Amygdala (tissue), 56 donors: Measurements from ENCODE around the gene VWF.
"Not testable (repeated sequence)": the region's sequence is repeated elsewhere in the genome, so short reads cannot be mapped to it uniquely, and the experiment has no call there.

Experiments used
- DNase-seq, 56 donors: peaks; one replicate each; lab custom pipeline; 2025; lab: John Stamatoyannopoulos, UW

VWF gene

DNA sequence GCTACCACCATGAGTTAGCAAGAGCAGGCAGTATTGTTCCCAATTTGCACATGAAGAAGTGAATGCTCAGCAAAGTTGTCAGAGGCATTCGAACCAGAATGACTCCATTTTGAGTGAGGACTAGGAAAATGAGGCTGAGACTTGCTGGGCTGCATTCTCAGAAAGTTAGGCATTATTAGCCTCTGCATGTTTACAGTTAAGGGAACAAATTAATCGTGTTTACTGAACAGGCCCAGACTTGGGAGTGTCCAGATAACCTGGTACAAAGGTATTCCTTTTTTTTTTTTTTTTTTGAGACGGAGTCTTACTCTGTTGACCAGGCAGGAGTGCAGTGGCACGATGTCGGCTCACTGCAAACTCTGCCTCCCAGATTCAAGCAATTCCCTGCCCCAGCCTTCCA is 22.5 kb upstream of the VWF start:
- DNase-seq: no peak

GRCh38 chr12:6146509-6146908 is 22.0 kb upstream of the VWF start:
- DNase-seq: no peak

- DNase-seq: no peak
Measured at GRCh38 chr12:6145564-6145963, 21.1 kb upstream of the VWF start.

DNA sequence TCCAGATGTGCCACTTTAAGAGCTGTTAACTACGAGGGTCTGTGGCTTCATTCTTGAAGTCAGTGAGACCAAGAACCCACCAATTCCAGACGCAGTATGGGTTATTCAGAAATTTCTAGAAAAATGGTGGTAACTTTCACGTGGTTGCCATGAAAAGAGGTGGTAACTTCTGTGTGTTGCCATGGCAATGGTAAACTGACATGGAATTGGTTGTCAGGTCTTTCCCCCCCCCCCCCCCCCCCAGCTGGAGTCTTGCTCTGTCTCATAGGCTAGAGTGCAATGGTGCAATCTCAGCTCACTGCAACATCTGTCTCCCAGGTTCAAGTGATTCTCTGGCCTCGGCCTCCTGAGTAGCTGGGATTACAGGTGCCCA is 18.8 kb upstream of the VWF start:
- DNase-seq: no peak

GRCh38 chr12:6142368-6143302 is 18.2 kb upstream of the VWF start:
- DNase-seq: not testable (repeated sequence)

DNA sequence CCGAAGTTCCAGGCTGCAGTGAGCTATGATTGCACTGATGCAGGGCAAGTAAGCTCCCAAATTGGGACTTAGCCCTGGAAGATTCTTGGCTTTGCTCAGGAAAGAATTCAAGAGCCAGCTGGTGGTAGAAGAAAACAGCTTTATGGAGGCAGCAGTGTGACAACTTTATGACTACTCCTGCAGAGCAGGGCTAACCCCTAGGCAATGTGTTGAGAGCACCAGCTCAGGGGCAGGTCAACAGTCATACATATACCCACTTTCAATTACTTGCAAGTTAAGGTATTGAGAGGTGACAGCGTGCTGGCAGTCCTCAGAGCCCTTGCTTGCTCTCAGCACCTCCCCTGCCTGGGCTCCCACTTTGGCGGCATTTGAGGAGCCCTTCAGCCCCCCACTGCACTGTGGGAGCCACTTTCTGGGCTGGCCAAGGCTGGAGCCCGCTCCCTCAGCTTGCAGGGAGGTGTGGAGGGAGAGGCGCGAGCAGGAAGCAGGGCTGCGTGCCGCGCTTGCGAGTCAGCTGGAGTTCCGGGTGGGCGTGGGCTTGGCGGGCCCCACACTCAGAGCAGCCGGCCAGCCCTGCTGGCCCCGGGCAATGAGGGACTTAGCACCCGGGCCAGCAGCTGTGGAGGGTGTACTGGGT is 17.4 kb upstream of the VWF start:
- DNase-seq: not testable (repeated sequence)

DNA sequence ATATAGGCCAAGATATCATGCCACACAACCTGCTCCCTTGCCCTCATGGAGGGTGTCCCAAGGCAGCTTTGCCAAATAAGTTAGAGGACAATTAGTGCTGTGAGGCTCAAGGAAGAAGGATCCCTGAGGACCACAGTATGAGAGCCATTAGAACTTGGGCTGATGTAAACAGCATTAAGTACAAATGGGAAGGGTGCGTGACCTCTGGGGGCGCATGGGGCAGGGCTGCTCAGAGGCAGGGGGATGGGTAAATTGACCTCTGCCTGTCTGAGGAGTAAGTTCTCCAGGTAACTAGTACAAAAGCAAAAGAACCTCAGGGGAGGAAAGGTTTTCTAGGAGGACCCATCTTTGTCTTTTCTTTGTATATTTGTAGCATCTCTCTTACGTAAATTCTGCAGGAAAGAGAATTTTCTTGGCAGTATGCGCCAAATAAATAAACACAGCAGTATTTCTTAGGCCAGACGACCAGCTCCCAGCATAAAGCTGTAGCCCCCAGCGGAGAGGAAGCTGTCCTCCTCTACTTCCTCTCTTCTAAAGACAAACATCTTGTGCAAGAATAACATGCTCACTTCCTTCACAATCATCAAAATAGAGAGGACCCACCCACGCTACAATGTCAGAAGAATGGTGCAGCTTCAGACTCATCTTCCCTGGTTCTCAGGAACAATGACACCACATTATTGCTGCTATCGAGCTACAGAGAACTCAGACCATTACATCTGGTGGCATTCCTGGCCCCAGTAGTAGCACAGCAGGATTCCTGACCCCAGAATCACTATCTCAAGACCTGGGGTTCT is 16.4 kb upstream of the VWF start:
- DNase-seq: peak in 5 of 56 donors; percentile 6 to 42 (median 27)

DNA sequence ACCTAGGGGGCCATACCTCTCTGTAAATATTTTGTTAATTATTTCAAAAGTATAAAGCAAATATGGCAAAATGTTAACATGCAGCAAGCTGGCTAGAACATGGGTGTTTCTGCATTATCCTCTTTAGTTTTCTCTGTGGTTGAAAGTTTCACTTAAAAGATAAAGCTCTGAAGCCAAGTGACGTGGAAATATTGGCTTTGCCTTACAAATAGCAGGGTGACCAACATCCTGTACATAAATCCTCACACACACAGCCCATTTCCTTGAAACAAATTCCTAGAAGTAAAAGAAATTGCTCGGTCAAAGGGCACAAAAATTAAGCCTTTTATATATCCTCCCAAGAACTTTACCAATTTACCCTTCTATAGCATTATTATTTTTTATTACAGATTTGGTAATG is 10.6 kb upstream of the VWF start:
- DNase-seq: no peak

DNA sequence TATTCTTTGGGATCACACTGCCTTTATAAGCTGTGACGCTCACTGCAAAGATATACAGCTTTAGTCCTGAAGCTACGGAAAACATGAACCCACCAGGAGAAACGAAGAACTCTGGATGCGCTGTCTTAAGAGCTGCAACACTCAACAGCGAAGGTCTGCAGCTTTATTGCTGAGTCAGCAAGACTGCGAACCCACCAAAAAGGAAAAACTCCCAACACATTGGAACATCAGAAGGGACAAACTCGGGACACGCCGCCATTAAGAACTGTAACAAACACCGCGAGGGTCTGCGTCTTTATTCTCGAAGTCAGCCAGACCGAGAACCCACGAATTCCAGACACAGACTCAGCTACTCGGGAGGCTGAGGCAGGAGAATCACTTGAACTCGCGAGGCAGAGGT is 9.2 kb upstream of the VWF start:
- no peak for DNase-seq

DNA sequence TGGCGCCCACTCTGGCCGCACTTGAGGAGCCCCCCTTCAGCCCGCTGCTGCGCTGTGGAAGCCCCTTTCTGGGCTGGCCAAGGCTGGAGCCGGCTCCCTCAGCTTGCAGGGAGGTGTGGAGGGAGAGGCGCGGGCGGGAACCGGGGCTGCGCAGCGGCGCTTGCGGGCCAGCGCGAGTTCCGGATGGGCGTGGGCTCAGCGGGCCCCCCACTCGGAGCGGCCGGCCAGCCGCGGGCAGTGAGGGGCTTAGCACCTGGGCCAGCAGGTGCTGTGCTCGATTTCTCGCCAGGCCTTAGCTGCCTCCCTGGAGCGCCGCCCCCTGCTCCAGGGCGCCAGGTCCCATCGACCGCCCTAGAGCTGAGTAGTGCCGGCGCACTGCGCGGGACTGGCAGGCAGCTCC is 8.0 kb upstream of the VWF start:
- no peak for DNase-seq

DNA sequence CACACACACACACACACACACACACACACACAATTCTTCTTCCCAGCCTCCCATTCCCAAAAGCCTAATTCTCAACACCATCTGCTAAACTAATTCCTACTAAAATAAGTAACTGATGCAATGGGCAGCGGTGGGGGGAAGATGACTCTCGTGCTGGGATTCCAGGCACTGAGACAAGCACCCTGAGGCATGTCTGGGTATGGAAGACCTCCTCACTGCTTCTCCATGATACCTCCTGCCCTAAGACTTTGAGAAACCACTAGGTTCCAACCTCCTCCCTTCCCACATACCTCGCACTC is 789 bp upstream of the VWF start:
- DNase-seq: no peak

DNA sequence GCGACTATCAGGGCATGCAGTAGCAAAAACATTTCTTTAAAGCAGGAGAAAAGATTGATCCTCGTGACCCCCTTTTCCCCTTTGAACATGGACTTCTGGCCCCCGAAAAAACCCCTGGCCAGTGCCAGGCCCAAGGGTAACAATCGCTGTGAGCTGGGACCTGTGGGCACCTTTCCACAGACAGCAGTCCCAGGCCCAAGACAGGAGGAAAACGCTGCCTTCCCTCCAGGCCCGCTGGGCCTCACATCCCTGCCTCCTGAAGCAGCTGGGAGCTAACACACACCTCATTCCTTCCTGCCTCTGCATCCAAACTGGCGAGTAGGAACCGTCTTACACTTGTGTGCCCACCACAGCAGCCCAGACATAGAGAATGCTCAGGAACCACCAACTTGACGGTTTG is 1.2 kb downstream of the VWF start:
- DNase-seq: no peak

DNA sequence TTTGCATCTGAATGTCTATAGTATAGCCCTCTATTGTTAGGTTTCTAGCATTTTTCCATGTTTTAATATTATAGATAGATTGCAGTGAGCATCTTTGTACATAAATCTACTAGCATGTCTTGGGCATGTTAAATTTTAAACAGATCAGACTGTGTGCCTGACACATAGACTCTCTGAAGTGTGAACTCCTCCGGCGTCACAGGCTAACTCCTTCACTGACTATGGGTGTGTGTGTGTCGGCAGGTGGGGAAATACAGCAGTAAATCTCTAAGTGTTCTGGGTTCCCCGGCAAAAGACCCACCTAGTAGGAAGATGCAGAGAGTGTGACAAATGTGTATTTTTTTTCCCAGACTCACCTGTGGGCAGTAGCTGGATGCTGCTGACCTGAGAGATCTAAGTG is 2.3 kb downstream of the VWF start:
- no peak for DNase-seq

GRCh38 chr12:6120796-6121473 is 3.5 kb downstream of the VWF start:
- no peak for DNase-seq

DNA sequence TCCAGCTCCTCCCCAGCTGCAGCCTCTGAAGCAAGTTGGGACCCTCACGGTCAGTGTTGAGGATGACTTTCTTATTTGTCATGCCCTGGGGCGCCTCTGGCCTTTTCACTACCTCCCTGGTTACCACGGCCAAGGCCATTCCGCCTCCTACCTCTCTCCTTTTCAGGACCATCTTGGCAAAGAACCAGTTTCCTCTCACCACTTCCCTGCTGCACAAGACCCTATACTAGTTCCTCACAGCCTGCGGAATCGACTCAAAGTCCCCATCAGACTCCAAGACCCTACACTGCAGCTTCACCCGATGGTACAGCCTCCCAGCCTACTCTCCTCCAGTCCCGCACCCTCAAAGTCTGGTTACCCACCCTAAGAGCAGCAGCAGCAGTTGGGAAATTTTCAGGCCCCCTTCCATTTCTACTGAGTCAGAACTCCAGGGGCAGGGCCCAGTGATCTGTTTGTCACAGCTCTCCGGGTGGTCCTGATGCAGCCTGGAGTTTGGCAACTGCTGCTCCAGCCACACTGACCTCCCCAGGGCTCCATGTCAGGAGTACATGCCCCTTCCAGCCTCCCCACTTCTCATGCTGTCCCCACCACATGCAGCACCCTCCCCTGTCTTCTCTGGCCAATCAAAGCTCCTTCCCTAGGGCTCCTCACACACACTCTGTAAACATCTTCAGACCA is 5.4 kb downstream of the VWF start:
- DNase-seq: no peak

DNA sequence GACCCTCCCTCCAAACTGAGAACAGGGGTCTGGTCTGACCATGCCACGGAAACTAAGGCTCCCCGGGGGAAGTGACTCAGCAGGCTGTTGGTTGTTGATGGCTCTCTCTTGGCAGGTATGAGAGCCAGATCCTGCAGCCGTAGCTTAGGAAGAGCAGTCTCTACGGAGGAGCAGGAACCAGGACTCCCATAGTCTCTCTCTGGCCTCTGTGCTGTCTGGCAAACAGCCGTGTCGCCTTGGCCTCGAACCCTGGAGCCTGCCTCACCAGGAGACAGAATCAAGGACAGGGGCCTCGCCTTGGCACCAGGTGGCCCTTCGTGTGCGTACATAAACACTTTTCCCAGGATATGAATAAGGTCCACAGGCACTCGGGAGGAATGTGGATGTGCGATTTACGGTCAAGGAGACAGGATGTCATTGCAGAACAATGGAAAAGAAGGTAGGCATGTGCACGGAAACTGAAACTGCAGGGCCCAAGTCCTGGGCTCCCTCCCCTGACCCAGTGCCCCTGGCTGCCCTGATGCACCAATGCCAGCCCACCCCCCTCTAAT is 7.9 kb downstream of the VWF start:
- DNase-seq: no peak

DNA sequence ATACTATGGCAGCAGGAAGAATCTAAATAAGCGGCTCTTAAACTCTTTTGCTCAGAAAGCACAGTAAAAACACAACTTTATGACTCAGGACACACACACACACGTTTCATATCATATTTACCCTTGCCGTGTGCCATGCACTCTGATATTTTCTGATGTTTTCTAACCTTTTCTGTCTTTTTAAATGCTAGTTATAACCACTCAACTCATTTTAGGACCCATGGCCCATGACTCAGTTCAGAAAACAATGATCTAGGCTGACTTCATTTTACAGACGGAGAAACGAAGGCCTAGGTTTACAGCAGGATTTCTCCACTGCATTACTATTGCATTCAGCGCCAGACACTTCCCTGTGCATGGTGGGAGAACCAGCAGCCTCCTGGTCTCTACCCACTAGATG is 9.1 kb downstream of the VWF start:
- DNase-seq: no peak

DNA sequence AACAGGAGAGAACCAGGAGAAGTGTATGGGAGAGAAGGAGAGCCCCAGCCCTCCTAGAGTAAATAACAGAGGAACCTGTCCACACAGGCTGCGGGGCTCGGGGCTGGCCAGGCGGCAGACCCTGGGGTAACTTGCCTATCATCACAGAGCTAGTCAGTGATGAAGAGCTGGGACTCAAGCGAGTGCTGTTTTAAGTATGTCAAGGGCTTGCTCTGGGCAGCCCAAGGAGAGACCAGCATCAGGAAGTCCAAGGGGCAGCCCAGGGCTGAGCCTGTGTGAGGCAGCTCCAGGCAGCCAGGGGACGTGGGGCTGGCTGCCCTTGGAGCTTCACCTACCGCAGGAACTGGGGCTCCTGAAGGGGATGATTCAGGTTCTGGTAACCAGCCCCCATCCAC is 10.0 kb downstream of the VWF start:
- no peak for DNase-seq

DNA sequence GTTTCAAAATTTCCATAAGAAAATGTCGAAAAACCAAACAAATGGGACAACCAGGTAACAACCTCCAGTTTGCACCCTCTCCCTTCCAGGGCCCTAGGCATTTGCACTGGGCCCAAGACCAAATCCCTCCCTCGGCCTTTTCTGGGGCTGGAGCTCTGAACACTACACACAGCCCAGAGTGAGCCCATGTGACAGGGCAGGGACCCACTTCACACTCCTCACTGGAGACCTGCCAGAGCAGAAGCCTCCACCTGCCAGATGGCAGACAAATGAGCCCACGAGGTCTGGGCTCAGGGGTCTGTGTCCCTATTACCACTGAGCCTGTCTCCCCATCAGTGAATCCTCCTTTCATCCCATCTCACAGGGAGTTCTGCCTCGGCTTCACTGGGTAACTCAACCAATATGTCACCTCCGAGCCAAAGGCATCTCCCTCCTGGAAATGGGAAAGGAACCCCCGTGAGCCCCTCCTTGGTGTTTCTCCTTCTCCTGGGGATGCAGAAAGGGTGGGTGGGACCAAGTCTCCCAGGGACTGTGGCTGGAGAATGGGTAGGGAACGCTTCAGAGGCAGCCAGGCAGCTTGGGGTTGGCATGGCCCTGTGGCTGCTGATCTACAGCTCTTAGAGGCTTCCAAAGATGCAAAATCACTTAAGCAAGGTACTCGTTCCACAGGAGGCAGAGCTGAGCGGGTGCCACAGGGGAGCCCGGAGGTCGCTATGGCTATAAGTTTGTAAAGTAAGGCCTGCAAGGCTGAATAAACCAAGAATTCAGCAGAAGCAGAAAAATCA is 10.6 kb downstream of the VWF start:
- no peak for DNase-seq
